Activated CD4-positive, alpha-beta T cell treated with anti-CD3 and anti-CD28 coated beads, Interleukin-2, amount 10 ng/mL, durations not matched to agents 24 days and 14 days (primary cell): Measurements from ENCODE around the gene VPS11. TPM values are rescaled to one million over a fixed set of nuclear protein-coding genes. Genes with fewer than 3 reads are reported as not detected.

Experiments
- DNase-seq: peaks from one replicate; pipeline ENCODE4 v3.0.0; 2022
- H3K27ac Mint-ChIP-seq: one replicate; pipeline ENCODE4 v1.8.0; 2022; ENCODE audit warnings: mild to moderate bottlenecking, mixed read lengths
- H3K27me3 Mint-ChIP-seq: one replicate; pipeline ENCODE4 v1.8.0; 2022; ENCODE audit warnings: mixed read lengths
- H3K36me3 Mint-ChIP-seq: one replicate; pipeline ENCODE4 v1.8.0; 2022; ENCODE audit warnings: low read depth, mild to moderate bottlenecking, mixed read lengths
- H3K4me1 Mint-ChIP-seq: one replicate; pipeline ENCODE4 v1.8.0; 2021; ENCODE audit warnings: mixed read lengths
- H3K4me3 Mint-ChIP-seq: one replicate; pipeline ENCODE4 v1.8.0; 2022; ENCODE audit warnings: mild to moderate bottlenecking, moderate library complexity, mixed read lengths
- H3K9me3 Mint-ChIP-seq: one replicate; pipeline ENCODE4 v1.8.0; 2021; ENCODE audit warnings: mixed read lengths
- intact Hi-C: fragments of 100-400 bp; cut with micrococcal nuclease; formaldehyde crosslinking; loops from one replicate; pipeline ENCODE4 v1.15.1; 2023
- total RNA-seq: library from RNA; stranded (reverse); gene quantifications from 2 replicates; pipeline ENCODE4 v1.2.3, GENCODE V29; 2022

The VPS11 gene
- total RNA-seq, 1 donor from 2014 or later = 20.2 TPM

GRCh38 chr11:119065369-119065768 lies 2.2 kb upstream of the VPS11 start:
- peaks cover 9% of the 10 kb centered on the region for H3K36me3 Mint-ChIP-seq
- H3K9me3 Mint-ChIP-seq = no peaks in the 10 kb centered on the region
- intact Hi-C loops = loop anchor here (2.0 to 5.0 kb wide), 2 partner anchors 131 to 257 kb away; no protein-coding TSS in a partner anchor
- H3K27ac Mint-ChIP-seq = peak overlapping the region; percentile 40
- H3K4me1 Mint-ChIP-seq = peaks cover 22% of the 10 kb centered on the region
- H3K4me3 Mint-ChIP-seq = peak overlapping the region; percentile 92
- peak; percentile 87 for DNase-seq
- no peaks in the 10 kb centered on the region for H3K27me3 Mint-ChIP-seq

- Mint-ChIP-seq H3K27ac (no peak overlapping the region), H3K27me3 (no peaks in the 10 kb centered on the region), H3K36me3 (peaks cover 53% of the 10 kb centered on the region), H3K4me3 (no peak overlapping the region), H3K9me3 (no peaks in the 10 kb centered on the region), H3K4me1 (peaks cover 1% of the 10 kb centered on the region)
- intact Hi-C loops = no loop called here
- DNase-seq = no peak
Observed at GRCh38 chr11:119077839-119078238, 10.2 kb downstream of the VPS11 start.

GRCh38 chr11:119078675-119079420 lies 11.2 kb downstream of the VPS11 start:
- peaks cover 46% of the 10 kb centered on the region for H3K36me3 Mint-ChIP-seq
- H3K4me3 Mint-ChIP-seq = no peak overlapping the region
- intact Hi-C loops = no loop called here
- DNase-seq = no peak
- no peaks in the 10 kb centered on the region for H3K4me1 Mint-ChIP-seq
- no peaks in the 10 kb centered on the region for H3K9me3 Mint-ChIP-seq
- H3K27me3 Mint-ChIP-seq = no peaks in the 10 kb centered on the region
- no peak overlapping the region for H3K27ac Mint-ChIP-seq

- DNase-seq = no peak
- peaks cover 9% of the 10 kb centered on the region for H3K4me1 Mint-ChIP-seq
- H3K27ac Mint-ChIP-seq = no peak overlapping the region
- intact Hi-C loops = no loop called here
- H3K9me3 Mint-ChIP-seq = no peaks in the 10 kb centered on the region
- H3K36me3 Mint-ChIP-seq = peaks cover 40% of the 10 kb centered on the region
- no peaks in the 10 kb centered on the region for H3K27me3 Mint-ChIP-seq
- no peak overlapping the region for H3K4me3 Mint-ChIP-seq
Observed at GRCh38 chr11:119081682-119082260, 14.2 kb downstream of the VPS11 start.

GRCh38 chr11:119084663-119085436 lies 17.2 kb downstream of the VPS11 start, which contains the start of gene HMBS:
Gene HMBS (plus strand): TSS chr11:119084881. CDS start chr11:119085034, 153 bp downstream.
- H3K27me3 Mint-ChIP-seq = no peaks in the 10 kb centered on the region
- intact Hi-C loops = loop anchor here (1.0 to 2.0 kb wide), 6 partner anchors 10 to 67 kb away; partner anchors contain the start of genes DPAGT1, HINFP, HYOU1 and RPS25
- H3K27ac Mint-ChIP-seq = peak within 1 kb of the TSS; percentile 95
- peaks cover 24% of the 10 kb centered on the region for H3K4me1 Mint-ChIP-seq
- peaks cover 20% of the 10 kb centered on the region for H3K36me3 Mint-ChIP-seq
- H3K4me3 Mint-ChIP-seq = peak within 1 kb of the TSS; percentile 97
- H3K9me3 Mint-ChIP-seq = no peaks in the 10 kb centered on the region
- DNase-seq = peak; percentile 98

GRCh38 chr11:119085437-119085847 lies 17.8 kb downstream of the VPS11 start:
- no peaks in the 10 kb centered on the region for H3K9me3 Mint-ChIP-seq
- no peaks in the 10 kb centered on the region for H3K27me3 Mint-ChIP-seq
- DNase-seq = no peak
- H3K27ac Mint-ChIP-seq = peak overlapping the region; percentile 95
- H3K4me3 Mint-ChIP-seq = peak overlapping the region; percentile 97
- H3K36me3 Mint-ChIP-seq = peaks cover 20% of the 10 kb centered on the region
- peaks cover 28% of the 10 kb centered on the region for H3K4me1 Mint-ChIP-seq
- intact Hi-C loops = loop anchor here (1.0 to 2.0 kb wide), 3 partner anchors 10 to 36 kb away; partner anchors contain the start of genes DPAGT1 and HINFP

- intact Hi-C loops = no loop called here
- no peak overlapping the region for H3K27ac Mint-ChIP-seq
- peaks cover 38% of the 10 kb centered on the region for H3K4me1 Mint-ChIP-seq
Observed at GRCh38 chr11:119087123-119087522, 19.5 kb downstream of the VPS11 start.

GRCh38 chr11:119087747-119088241 lies 20.2 kb downstream of the VPS11 start:
- Mint-ChIP-seq H3K27ac (no peak overlapping the region), H3K9me3 (no peaks in the 10 kb centered on the region), H3K4me1 (peaks cover 45% of the 10 kb centered on the region), H3K27me3 (no peaks in the 10 kb centered on the region), H3K4me3 (no peak overlapping the region), H3K36me3 (peaks cover 20% of the 10 kb centered on the region)
- no peak for DNase-seq
- intact Hi-C loops = no loop called here

More at GRCh38 chr11:119087123-119087522, 19.5 kb downstream of the VPS11 start:
- H3K4me3 Mint-ChIP-seq = no peak overlapping the region
- no peaks in the 10 kb centered on the region for H3K9me3 Mint-ChIP-seq
- no peak for DNase-seq
- H3K27me3 Mint-ChIP-seq = no peaks in the 10 kb centered on the region
- peaks cover 17% of the 10 kb centered on the region for H3K36me3 Mint-ChIP-seq

GRCh38 chr11:119088406-119088805 lies 20.8 kb downstream of the VPS11 start:
- Mint-ChIP-seq H3K4me3 (no peak overlapping the region), H3K4me1 (peaks cover 50% of the 10 kb centered on the region)
- intact Hi-C loops = no loop called here

GRCh38 chr11:119089319-119089718 lies 21.7 kb downstream of the VPS11 start:
- no peaks in the 10 kb centered on the region for H3K9me3 Mint-ChIP-seq
- H3K27me3 Mint-ChIP-seq = no peaks in the 10 kb centered on the region
- H3K36me3 Mint-ChIP-seq = peaks cover 32% of the 10 kb centered on the region
- H3K27ac Mint-ChIP-seq = no peak overlapping the region
- H3K4me1 Mint-ChIP-seq = peaks cover 55% of the 10 kb centered on the region
- H3K4me3 Mint-ChIP-seq = no peak overlapping the region
- intact Hi-C loops = no loop called here
- no peak for DNase-seq

More at GRCh38 chr11:119088406-119088805, 20.8 kb downstream of the VPS11 start:
- DNase-seq = no peak
- Mint-ChIP-seq H3K36me3 (peaks cover 25% of the 10 kb centered on the region), H3K27me3 (no peaks in the 10 kb centered on the region), H3K9me3 (no peaks in the 10 kb centered on the region), H3K27ac (no peak overlapping the region)

GRCh38 chr11:119091178-119091577 lies 23.6 kb downstream of the VPS11 start:
- Mint-ChIP-seq H3K36me3 (peaks cover 45% of the 10 kb centered on the region), H3K4me1 (peaks cover 55% of the 10 kb centered on the region), H3K9me3 (no peaks in the 10 kb centered on the region), H3K4me3 (no peak overlapping the region), H3K27ac (no peak overlapping the region), H3K27me3 (peaks cover 2% of the 10 kb centered on the region)
- DNase-seq = no peak
- intact Hi-C loops = no loop called here

- Mint-ChIP-seq H3K9me3 (no peaks in the 10 kb centered on the region), H3K27me3 (peaks cover 2% of the 10 kb centered on the region), H3K4me3 (peak overlapping the region; percentile 95), H3K27ac (peak overlapping the region; percentile 62), H3K4me1 (peaks cover 60% of the 10 kb centered on the region), H3K36me3 (peaks cover 54% of the 10 kb centered on the region)
- intact Hi-C loops = no loop called here
- DNase-seq = no peak
Observed at GRCh38 chr11:119091966-119092879, 24.6 kb downstream of the VPS11 start.
